Measurements from ENCODE around the gene RHAG.
"Not testable (repeated sequence)": the region's sequence is repeated elsewhere in the genome, so short reads cannot be mapped to it uniquely, and the experiment has no call there.

RHAG gene

GRCh38 chr6:49633541-49633940 lies 3.1 kb downstream of the RHAG start:
- no peak for DNase-seq (ENCODE audit: low read depth)

GRCh38 chr6:49632727-49633126 lies 3.9 kb downstream of the RHAG start:
- no peak for TF ChIP-seq CTCF (conservative IDR thresholded peaks at IDR 0.05; ENCODE audit: low read length)
- H3K4me3 ChIP-seq (ENCODE audit: low read length), result no peak overlapping the region
- no peak for DNase-seq (ENCODE audit: low read depth)

More at GRCh38 chr6:49633541-49633940, 3.1 kb downstream of the RHAG start:
- H3K4me3 ChIP-seq (ENCODE audit: low read length), result no peak overlapping the region
- TF ChIP-seq CTCF (conservative IDR thresholded peaks at IDR 0.05; ENCODE audit: low read length), result no peak

GRCh38 chr6:49629485-49630088 lies 7.1 kb downstream of the RHAG start:
- not testable (repeated sequence) for H3K4me3 ChIP-seq (ENCODE audit: low read length); DNase-seq (ENCODE audit: low read depth)

DNA sequence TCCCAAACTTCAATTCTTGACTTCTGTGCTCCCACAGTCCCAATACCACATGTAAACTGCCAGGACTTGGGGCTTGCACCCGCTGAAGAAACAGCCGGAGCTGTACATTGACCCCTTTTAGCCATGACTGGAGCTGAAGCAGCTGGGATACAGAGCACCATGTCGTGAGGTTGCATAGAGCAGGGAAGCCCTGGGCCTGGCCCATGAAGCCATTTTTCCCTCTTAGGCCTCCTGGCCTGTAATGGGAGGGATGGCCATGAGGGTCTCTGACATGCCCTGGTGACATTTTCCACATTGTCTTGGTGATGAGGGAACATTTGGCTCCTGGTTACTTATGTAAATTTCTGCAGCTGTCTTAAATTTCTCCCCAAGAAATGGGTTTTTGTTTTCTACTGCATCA lies 9.8 kb downstream of the RHAG start:
- H3K4me3 ChIP-seq (ENCODE audit: low read length), result no peak overlapping the region
- no peak for DNase-seq (ENCODE audit: low read depth)
- no peak for TF ChIP-seq CTCF (conservative IDR thresholded peaks at IDR 0.05; ENCODE audit: low read length)

GRCh38 chr6:49618257-49618656 lies 18.4 kb downstream of the RHAG start:
- H3K4me3 ChIP-seq (ENCODE audit: low read length), result no peak overlapping the region
- DNase-seq (ENCODE audit: low read depth), result no peak
- TF ChIP-seq CTCF (conservative IDR thresholded peaks at IDR 0.05; ENCODE audit: low read length), result no peak

- DNase-seq (ENCODE audit: low read depth); H3K4me3 ChIP-seq (ENCODE audit: low read length): not testable (repeated sequence)
Measured at GRCh38 chr6:49614144-49614543, 22.5 kb downstream of the RHAG start.

- TF ChIP-seq CTCF (conservative IDR thresholded peaks at IDR 0.05; ENCODE audit: low read length), result no peak
- no peak overlapping the region for H3K4me3 ChIP-seq (ENCODE audit: low read length)
- no peak for DNase-seq (ENCODE audit: low read depth)
Measured at GRCh38 chr6:49609285-49609684, 27.4 kb downstream of the RHAG start.

- not testable (repeated sequence) for H3K4me3 ChIP-seq (ENCODE audit: low read length); DNase-seq (ENCODE audit: low read depth)
Measured at GRCh38 chr6:49608275-49608674, 28.4 kb downstream of the RHAG start.

DNA sequence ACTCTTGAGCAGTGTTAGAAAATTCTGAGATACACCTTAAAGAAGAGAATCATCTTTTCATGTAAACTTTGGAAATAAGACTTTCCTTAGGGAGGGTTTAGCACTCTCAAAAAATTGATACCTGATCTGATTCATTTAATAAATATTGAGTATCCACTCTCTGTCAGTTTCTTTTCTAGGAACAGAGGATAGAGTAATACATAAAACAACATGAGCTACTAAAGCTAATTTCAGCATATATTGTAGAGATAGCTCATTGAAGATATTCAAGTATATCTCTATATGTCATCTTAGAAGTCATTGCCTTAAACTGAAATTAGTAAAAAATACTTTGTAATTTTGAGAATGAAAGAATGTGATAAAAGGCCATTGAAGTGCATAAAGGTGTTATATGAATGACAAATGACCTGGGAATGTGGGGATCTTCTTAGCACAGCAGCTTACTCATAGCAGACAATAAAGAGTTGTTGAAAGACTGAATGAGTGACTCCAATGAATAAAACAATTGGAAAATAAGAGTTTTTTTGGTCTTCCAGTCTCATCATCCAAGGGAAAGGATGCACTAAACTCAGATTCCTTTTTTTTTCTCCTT lies 29.2 kb downstream of the RHAG start:
- no peak for TF ChIP-seq CTCF (conservative IDR thresholded peaks at IDR 0.05; ENCODE audit: low read length)
- no peak for DNase-seq (ENCODE audit: low read depth)
- no peak overlapping the region for H3K4me3 ChIP-seq (ENCODE audit: low read length)
